GM19240 (cell line): Measurements from ENCODE around the gene SSX2IP.
"Not testable (repeated sequence)": the region's sequence is repeated elsewhere in the genome, so short reads cannot be mapped to it uniquely, and the experiment has no call there.

Source experiments
- DNase-seq: peaks from one replicate; pipeline ENCODE4 v3.0.0; 2011; ENCODE audit warnings: low spot score; ENCODE audit not compliant: insufficient read length

Gene SSX2IP

GRCh38 chr1:84690397-84691121, at the start of gene SSX2IP:
SSX2IP (minus strand) TSS chr1:84690461; CDS start chr1:84671219, 19,242 bp downstream.
- DNase-seq = peak; percentile 75

GRCh38 chr1:84738237-84738636, 48.0 kb upstream of the SSX2IP start:
- DNase-seq = no peak

- no peak for DNase-seq
Observed at GRCh38 chr1:84737590-84737989, 47.3 kb upstream of the SSX2IP start.

- DNase-seq = no peak
Observed at GRCh38 chr1:84736944-84737343, 46.7 kb upstream of the SSX2IP start.

- no peak for DNase-seq
Observed at GRCh38 chr1:84736445-84736844, 46.2 kb upstream of the SSX2IP start.

- no peak for DNase-seq
Observed at GRCh38 chr1:84735483-84735882, 45.2 kb upstream of the SSX2IP start.

- DNase-seq = no peak
Observed at GRCh38 chr1:84732520-84732919, 42.3 kb upstream of the SSX2IP start.

GRCh38 chr1:84731519-84731918, 41.3 kb upstream of the SSX2IP start:
- no peak for DNase-seq

- DNase-seq = not testable (repeated sequence)
Observed at GRCh38 chr1:84727711-84728110, 37.5 kb upstream of the SSX2IP start.

GRCh38 chr1:84726593-84727499, 36.6 kb upstream of the SSX2IP start:
- no peak for DNase-seq

GRCh38 chr1:84724128-84724860, 34.0 kb upstream of the SSX2IP start:
- peak; percentile 22 for DNase-seq

- DNase-seq = no peak
Observed at GRCh38 chr1:84722794-84723193, 32.5 kb upstream of the SSX2IP start.

- not testable (repeated sequence) for DNase-seq
Observed at GRCh38 chr1:84721872-84722271, 31.6 kb upstream of the SSX2IP start.

- no peak for DNase-seq
Observed at GRCh38 chr1:84721152-84721551, 30.9 kb upstream of the SSX2IP start.

GRCh38 chr1:84720221-84720780, 30.0 kb upstream of the SSX2IP start:
- DNase-seq = no peak

- no peak for DNase-seq
Observed at GRCh38 chr1:84719543-84720217, 29.4 kb upstream of the SSX2IP start.

GRCh38 chr1:84715342-84716019, 25.2 kb upstream of the SSX2IP start:
- DNase-seq = no peak

- no peak for DNase-seq
Observed at GRCh38 chr1:84712276-84712874, 22.1 kb upstream of the SSX2IP start.

- no peak for DNase-seq
Observed at GRCh38 chr1:84711869-84712268, 21.6 kb upstream of the SSX2IP start.

GRCh38 chr1:84711121-84711520, 20.9 kb upstream of the SSX2IP start:
- no peak for DNase-seq
